OCI-LY7 (cell line): ENCODE measurements around the gene CRYGA.

Source experiments
- EZH2phosphoT487 ChIP-seq: fragments of 200-600 bp; sonication (generic); IDR thresholded peaks from 2 replicates; pipeline ENCODE4 v1.6.1; 2018; ENCODE audit warnings: low read depth, borderline replicate concordance, mild to moderate bottlenecking, mixed run types, antibody characterized with exemption, low read length, moderate library complexity, mixed read lengths
- TF ChIP-seq, protein P1 (sequence below): fragments of 200-600 bp; sonication (generic); conservative IDR thresholded peaks from 2 replicates; pipeline ENCODE4 v1.5.1; 2014; ENCODE audit warnings: mild to moderate bottlenecking, antibody characterized with exemption, low read length, moderate library complexity, mixed read lengths

DNA sequence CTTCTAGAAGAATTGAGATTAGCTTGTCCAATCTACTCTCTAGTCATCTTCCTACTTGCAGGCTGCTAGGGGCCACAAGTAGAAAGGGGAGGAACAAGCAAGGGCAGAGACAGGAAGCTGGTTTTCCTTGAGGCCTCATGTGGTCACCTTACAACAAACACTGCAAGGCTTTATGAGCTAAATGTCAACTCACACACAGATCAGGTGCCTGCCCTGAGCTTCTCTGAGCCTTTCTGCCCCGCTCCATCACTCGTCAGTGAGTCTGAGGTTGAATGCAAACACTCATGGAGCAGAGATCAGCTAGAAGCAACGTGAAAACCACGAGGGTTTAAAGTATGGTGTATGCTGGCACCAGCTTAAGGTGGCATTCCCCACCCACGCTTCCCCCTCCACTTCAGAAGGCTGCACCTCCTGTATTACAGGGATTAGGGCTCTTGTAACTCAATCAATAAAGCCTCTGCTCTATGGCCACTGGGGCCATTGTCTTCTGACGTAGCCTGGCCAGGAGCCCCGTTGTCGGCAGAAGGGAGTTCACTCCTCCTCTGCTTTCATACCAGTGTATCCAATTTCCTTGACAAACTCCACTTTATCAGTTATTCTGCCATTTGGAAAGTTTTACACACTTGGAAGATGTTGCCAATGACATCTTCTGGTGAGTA is 28.3 kb downstream of the CRYGA start:
- TF ChIP-seq, protein P1, sequence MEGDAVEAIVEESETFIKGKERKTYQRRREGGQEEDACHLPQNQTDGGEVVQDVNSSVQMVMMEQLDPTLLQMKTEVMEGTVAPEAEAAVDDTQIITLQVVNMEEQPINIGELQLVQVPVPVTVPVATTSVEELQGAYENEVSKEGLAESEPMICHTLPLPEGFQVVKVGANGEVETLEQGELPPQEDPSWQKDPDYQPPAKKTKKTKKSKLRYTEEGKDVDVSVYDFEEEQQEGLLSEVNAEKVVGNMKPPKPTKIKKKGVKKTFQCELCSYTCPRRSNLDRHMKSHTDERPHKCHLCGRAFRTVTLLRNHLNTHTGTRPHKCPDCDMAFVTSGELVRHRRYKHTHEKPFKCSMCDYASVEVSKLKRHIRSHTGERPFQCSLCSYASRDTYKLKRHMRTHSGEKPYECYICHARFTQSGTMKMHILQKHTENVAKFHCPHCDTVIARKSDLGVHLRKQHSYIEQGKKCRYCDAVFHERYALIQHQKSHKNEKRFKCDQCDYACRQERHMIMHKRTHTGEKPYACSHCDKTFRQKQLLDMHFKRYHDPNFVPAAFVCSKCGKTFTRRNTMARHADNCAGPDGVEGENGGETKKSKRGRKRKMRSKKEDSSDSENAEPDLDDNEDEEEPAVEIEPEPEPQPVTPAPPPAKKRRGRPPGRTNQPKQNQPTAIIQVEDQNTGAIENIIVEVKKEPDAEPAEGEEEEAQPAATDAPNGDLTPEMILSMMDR = no peak
- TF ChIP-seq EZH2phosphoT487 = no peak
